Measurements from ENCODE around the gene RAI14. TPM values are rescaled to one million over a fixed set of nuclear protein-coding genes. Genes with fewer than 3 reads are reported as not detected.

The RAI14 gene
- total and polyA plus RNA-seq, 3 donors from 2014 or later = 34.3 to 54.6 (median 49.6) TPM

GRCh38 chr5:34802834-34803563 is 146.9 kb downstream of the RAI14 start:
- no peak for DNase-seq
- no peaks in the 10 kb centered on the region for H3K27me3 ChIP-seq
- no peaks in the 10 kb centered on the region for H3K4me1 ChIP-seq
- no peak overlapping the region for H3K4me3 ChIP-seq
- no peak overlapping the region for H3K27ac ChIP-seq
- 70 to 96% methylated on average over 8 to 9 of the region's 9 CpGs for WGBS, 2 donors
- H3K9me3 ChIP-seq = no peaks in the 10 kb centered on the region
- no peaks in the 10 kb centered on the region for H3K36me3 ChIP-seq (ENCODE audit: low read depth, missing control alignments)
- intact Hi-C loops (cut with DNase I; ENCODE audit: low total_unique reads) = no loop called here
- TF ChIP-seq CTCF (IDR thresholded peaks at IDR 0.05) (no peak), POLR2A (IDR thresholded peaks at IDR 0.05) (no peak)

GRCh38 chr5:34803974-34804732 is 148.0 kb downstream of the RAI14 start:
- Histone ChIP-seq H3K27ac (no peak overlapping the region), H3K27me3 (no peaks in the 10 kb centered on the region), H3K4me3 (no peak overlapping the region), H3K36me3 (ENCODE audit: low read depth, missing control alignments) (no peaks in the 10 kb centered on the region), H3K4me1 (no peaks in the 10 kb centered on the region), H3K9me3 (no peaks in the 10 kb centered on the region)
- intact Hi-C loops (cut with DNase I; ENCODE audit: low total_unique reads) = no loop called here
- no peak for DNase-seq
- no peak for TF ChIP-seq POLR2A (IDR thresholded peaks at IDR 0.05)
- TF ChIP-seq CTCF (IDR thresholded peaks at IDR 0.05) = no peak
- 70 to 72% methylated on average over 4 of the region's 4 CpGs for WGBS, 2 donors

DNA sequence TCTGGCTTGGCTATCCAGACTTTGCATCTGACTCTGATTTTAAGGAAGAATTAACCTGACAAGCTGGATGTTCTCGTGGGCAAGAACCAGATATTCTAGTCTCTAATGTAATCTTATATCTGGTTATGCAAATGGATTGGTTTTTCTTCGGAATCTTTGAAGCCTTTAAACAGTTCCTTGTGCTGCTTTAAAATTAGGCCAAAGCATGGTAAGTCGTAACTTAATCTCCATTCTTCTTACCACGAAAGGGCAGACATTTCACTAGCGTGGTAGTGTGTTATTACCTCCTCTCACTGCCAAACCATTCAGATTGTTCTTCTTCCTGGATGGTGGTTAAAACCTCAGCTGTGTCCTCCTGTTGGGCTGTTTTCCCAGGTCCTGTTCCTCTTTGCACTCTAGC is 148.8 kb downstream of the RAI14 start:
- Histone ChIP-seq H3K9me3 (no peaks in the 10 kb centered on the region), H3K27me3 (no peaks in the 10 kb centered on the region), H3K36me3 (ENCODE audit: low read depth, missing control alignments) (no peaks in the 10 kb centered on the region), H3K4me1 (no peaks in the 10 kb centered on the region), H3K27ac (no peak overlapping the region), H3K4me3 (no peak overlapping the region)
- no peak for TF ChIP-seq POLR2A (IDR thresholded peaks at IDR 0.05)
- TF ChIP-seq CTCF (IDR thresholded peaks at IDR 0.05) = no peak
- 77 to 81% methylated on average over 5 of the region's 5 CpGs for WGBS, 2 donors
- DNase-seq = no peak
- intact Hi-C loops (cut with DNase I; ENCODE audit: low total_unique reads) = no loop called here

DNA sequence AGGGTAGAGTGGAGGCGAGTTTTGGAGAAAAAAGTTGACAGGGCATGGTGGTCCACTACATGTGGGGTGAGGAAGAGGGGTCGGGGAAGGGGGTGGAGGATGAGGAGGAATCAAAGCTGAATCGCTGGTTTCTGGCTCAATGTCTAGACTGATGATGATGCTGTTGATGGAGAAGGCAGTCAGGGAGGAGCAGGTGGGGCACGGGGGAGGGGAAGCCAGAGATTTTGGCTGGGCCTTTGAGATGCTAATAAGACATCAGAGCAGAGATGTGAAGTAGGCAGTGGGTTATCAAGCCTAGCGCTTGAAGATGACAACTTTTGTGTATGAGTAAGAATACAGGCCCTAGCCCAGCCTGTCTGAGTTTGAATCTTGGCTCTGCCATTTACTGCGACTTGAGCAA is 150.4 kb downstream of the RAI14 start:
- Histone ChIP-seq H3K27me3 (no peaks in the 10 kb centered on the region), H3K27ac (no peak overlapping the region), H3K4me1 (no peaks in the 10 kb centered on the region), H3K36me3 (ENCODE audit: low read depth, missing control alignments) (no peaks in the 10 kb centered on the region), H3K9me3 (no peaks in the 10 kb centered on the region), H3K4me3 (no peak overlapping the region)
- 92 to 96% methylated on average over 6 of the region's 6 CpGs for whole genome bisulfite sequencing, 2 donors
- no peak for TF ChIP-seq POLR2A (IDR thresholded peaks at IDR 0.05)
- TF ChIP-seq CTCF (IDR thresholded peaks at IDR 0.05) = no peak
- no peak for DNase-seq
- intact Hi-C loops (cut with DNase I; ENCODE audit: low total_unique reads) = no loop called here

All from testis (tissue), 3 donors.